ENCODE data around the gene TRERF1.

The TRERF1 gene

DNA sequence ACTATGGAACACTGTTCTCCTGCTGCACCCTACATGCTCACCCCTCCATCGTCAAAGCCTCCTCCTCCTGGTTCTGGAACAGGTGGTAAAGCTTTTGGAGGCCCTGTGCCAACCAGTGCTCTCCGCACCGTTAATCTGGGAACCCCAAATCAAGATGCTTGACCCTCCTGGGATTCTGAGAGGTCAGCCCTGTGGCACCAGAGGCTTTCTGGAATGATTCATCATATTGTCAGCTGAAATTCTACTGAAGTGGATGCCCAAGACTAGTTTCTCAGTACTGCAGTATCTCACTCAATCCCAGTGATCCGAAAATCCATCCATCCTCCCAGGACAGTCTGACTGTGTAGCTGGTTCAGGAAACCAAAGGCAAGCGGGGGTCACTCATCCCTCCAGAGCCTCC is 92.7 kb downstream of the TRERF1 start:
- H3K36me3 ChIP-seq (ENCODE audit: insufficient read depth, low read length): no peaks in the 10 kb centered on the region
- no peaks in the 10 kb centered on the region for H3K9me2 ChIP-seq (ENCODE audit: low read depth, low read length)
- no peaks in the 10 kb centered on the region for H3F3A ChIP-seq (ENCODE audit: insufficient read depth, low read length)
- no peaks in the 10 kb centered on the region for H3K4me1 ChIP-seq (ENCODE audit: insufficient read depth, low read length, severe bottlenecking)
- H3K27me3 ChIP-seq (ENCODE audit: insufficient read depth, low read length): no peaks in the 10 kb centered on the region; the same call in 1 of the 2 replicates
- H3K4me2 ChIP-seq (ENCODE audit: low read length): no peak overlapping the region
- no peak for TF ChIP-seq EZH2 (IDR thresholded peaks at IDR 0.05; ENCODE audit: borderline replicate concordance, low read length)
- TF ChIP-seq CTCF (IDR thresholded peaks at IDR 0.05; ENCODE audit: low read length): no peak
- H3K4me3 ChIP-seq (ENCODE audit: low read depth, low read length, poor library complexity, severe bottlenecking): no peak overlapping the region
- H3K9me3 ChIP-seq (ENCODE audit: low read length): no peaks in the 10 kb centered on the region
- no peaks in the 10 kb centered on the region for H3K79me2 ChIP-seq (ENCODE audit: insufficient read depth, low read length)
- no peak overlapping the region for H2AFZ ChIP-seq (ENCODE audit: low read length)
- no peak overlapping the region for H3K9ac ChIP-seq (ENCODE audit: low read length)
- no peak overlapping the region for H3K27ac ChIP-seq (ENCODE audit: low read depth, low read length, poor library complexity, severe bottlenecking)
- H4K20me1 ChIP-seq (ENCODE audit: insufficient read depth, low read length): no peaks in the 10 kb centered on the region

DNA sequence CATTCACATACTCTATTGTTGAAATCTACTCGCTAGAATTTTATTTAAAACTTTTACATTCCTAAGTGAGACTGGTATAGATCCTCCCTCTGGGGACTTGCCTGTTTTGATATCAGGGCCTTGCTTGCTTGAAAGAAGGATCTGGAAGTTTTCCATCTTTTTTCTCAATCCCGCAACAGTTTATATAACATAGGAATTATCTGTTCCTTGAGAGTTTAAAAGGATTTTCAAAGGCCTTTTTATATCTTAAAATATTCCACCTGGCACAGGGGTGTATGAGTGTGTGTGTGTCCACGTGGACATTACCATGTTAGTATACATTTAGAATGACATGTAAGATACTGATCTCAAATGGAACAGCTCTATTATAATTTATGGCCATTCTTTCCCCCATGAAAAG is 96.3 kb downstream of the TRERF1 start:
- Histone ChIP-seq H3K4me2 (ENCODE audit: low read length) (no peak overlapping the region), H4K20me1 (ENCODE audit: insufficient read depth, low read length) (no peaks in the 10 kb centered on the region), H2AFZ (ENCODE audit: low read length) (no peak overlapping the region), H3K9me2 (ENCODE audit: low read depth, low read length) (no peaks in the 10 kb centered on the region), H3K9me3 (ENCODE audit: low read length) (no peaks in the 10 kb centered on the region), H3F3A (ENCODE audit: insufficient read depth, low read length) (no peaks in the 10 kb centered on the region), H3K4me1 (ENCODE audit: insufficient read depth, low read length, severe bottlenecking) (no peaks in the 10 kb centered on the region), H3K9ac (ENCODE audit: low read length) (no peak overlapping the region), H3K79me2 (ENCODE audit: insufficient read depth, low read length) (no peaks in the 10 kb centered on the region), H3K36me3 (ENCODE audit: insufficient read depth, low read length) (no peaks in the 10 kb centered on the region), H3K27me3 (ENCODE audit: insufficient read depth, low read length) (no peaks in the 10 kb centered on the region), H3K27ac (ENCODE audit: low read depth, low read length, poor library complexity, severe bottlenecking) (no peak overlapping the region), H3K4me3 (ENCODE audit: low read depth, low read length, poor library complexity, severe bottlenecking) (no peak overlapping the region)
- TF ChIP-seq EZH2 (IDR thresholded peaks at IDR 0.05; ENCODE audit: borderline replicate concordance, low read length) (no peak), CTCF (IDR thresholded peaks at IDR 0.05; ENCODE audit: low read length) (no peak)

DNA sequence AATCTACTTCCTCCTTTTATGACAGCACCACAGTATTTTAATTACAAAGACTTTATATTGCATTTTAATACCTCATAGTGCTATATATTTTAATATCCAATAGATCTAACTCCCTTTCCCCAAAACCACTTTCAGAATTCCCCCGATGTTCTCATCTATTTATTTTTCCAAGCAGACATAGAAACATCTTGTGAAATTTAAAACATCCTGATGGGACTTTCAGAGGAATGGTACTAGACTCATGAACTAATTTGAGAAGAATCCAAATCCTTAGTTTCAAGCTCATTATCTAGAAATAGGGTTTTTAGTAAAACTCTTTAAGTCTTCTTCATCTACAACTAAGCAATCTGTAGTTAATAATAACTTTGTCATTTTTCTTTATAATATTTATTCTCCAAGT is 97.0 kb downstream of the TRERF1 start:
- no peaks in the 10 kb centered on the region for H3K9me3 ChIP-seq (ENCODE audit: low read length)
- no peak overlapping the region for H3K4me3 ChIP-seq (ENCODE audit: low read depth, low read length, poor library complexity, severe bottlenecking)
- TF ChIP-seq EZH2 (IDR thresholded peaks at IDR 0.05; ENCODE audit: borderline replicate concordance, low read length) (no peak), CTCF (IDR thresholded peaks at IDR 0.05; ENCODE audit: low read length) (no peak)
- H3K27me3 ChIP-seq (ENCODE audit: insufficient read depth, low read length): no peaks in the 10 kb centered on the region
- H3F3A ChIP-seq (ENCODE audit: insufficient read depth, low read length): no peaks in the 10 kb centered on the region
- H3K4me1 ChIP-seq (ENCODE audit: insufficient read depth, low read length, severe bottlenecking): no peaks in the 10 kb centered on the region
- no peaks in the 10 kb centered on the region for H3K36me3 ChIP-seq (ENCODE audit: insufficient read depth, low read length)
- no peaks in the 10 kb centered on the region for H4K20me1 ChIP-seq (ENCODE audit: insufficient read depth, low read length)
- H3K79me2 ChIP-seq (ENCODE audit: insufficient read depth, low read length): no peaks in the 10 kb centered on the region
- no peak overlapping the region for H2AFZ ChIP-seq (ENCODE audit: low read length)
- no peaks in the 10 kb centered on the region for H3K9me2 ChIP-seq (ENCODE audit: low read depth, low read length)
- H3K4me2 ChIP-seq (ENCODE audit: low read length): no peak overlapping the region
- no peak overlapping the region for H3K9ac ChIP-seq (ENCODE audit: low read length)
- H3K27ac ChIP-seq (ENCODE audit: low read depth, low read length, poor library complexity, severe bottlenecking): no peak overlapping the region

Measured in OCI-LY1 (cell line).